Measurements from ENCODE around the gene ZNF587.
"Not testable (repeated sequence)": the region's sequence is repeated elsewhere in the genome, so short reads cannot be mapped to it uniquely, and the experiment has no call there.

Gene ZNF587

DNA sequence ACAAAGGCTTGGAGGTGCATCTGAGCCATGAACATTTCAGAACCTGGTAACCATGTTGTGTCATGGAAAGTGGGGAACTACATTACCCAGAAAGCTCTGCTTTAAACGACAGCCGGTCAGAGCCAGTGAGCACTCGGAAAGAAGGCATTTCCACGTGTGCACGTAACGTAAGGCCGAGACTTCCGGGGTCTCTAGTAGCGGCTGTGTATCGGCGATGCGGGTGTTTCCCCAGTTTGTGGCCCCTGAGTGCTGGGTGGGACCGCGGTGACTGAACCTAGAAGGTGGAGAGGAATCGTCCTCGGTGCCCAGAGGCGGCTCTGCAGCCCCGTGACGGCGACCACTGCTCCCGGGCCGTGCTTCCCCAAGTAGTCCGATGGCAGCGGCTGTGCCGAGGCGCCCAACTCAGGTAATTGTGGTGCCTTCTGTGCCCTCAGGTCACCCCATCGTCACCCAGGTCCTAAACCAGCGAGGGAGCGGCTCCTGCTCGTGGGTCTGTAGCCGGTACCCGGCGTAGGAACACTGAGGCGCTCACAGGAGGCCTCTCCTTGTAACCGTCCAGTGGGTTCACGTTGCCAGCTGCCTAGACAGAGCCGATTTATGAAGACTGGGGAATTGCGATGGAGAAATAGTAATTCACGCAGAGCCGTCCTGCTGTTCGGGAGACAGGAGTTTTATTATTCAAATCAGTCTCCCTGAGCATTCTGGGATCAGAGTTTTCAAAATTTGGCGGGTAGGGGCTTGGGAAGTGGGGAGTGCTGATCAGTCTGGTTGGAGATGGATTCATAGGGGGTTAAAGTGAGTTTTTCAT lies at the start of gene ZNF587:
TSS of gene ZNF587 (plus strand) at position 194 of the 808 bp plus-strand sequence. CDS start at position 374, 180 bp downstream.
- peak within 1 kb of the TSS; percentile 82 for H3K27ac ChIP-seq
- peak; percentile 72 for DNase-seq (ENCODE audit: low spot score)
- POLR2A ChIA-PET (ENCODE audit: low non-redundant PET); CTCF ChIA-PET: not testable (repeated sequence)

DNA sequence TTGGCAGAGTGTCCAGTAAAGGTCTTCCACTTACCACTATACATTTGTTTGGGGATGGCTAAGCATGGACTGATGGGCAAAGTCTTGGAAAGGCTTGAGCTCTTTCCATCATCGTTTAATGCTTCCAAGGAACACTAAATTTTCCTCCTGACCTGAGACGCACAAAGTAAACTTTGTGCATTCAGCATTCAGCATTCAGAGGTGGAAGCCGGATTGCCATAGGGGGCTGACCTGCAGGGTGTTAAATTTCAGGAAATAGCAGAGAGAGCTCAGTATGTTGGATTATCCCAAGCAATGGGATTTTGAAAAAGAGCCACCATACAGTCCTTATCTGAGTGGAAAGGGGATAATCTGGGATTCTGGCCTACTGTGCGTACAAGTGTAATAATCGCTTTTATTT lies 49.0 kb upstream of the ZNF587 start:
- no peak overlapping the region for H3K27ac ChIP-seq
- TF ChIP-seq, protein P1, sequence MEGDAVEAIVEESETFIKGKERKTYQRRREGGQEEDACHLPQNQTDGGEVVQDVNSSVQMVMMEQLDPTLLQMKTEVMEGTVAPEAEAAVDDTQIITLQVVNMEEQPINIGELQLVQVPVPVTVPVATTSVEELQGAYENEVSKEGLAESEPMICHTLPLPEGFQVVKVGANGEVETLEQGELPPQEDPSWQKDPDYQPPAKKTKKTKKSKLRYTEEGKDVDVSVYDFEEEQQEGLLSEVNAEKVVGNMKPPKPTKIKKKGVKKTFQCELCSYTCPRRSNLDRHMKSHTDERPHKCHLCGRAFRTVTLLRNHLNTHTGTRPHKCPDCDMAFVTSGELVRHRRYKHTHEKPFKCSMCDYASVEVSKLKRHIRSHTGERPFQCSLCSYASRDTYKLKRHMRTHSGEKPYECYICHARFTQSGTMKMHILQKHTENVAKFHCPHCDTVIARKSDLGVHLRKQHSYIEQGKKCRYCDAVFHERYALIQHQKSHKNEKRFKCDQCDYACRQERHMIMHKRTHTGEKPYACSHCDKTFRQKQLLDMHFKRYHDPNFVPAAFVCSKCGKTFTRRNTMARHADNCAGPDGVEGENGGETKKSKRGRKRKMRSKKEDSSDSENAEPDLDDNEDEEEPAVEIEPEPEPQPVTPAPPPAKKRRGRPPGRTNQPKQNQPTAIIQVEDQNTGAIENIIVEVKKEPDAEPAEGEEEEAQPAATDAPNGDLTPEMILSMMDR (conservative IDR thresholded peaks at IDR 0.05; ENCODE audit: low read depth): no peak
- DNase-seq (ENCODE audit: low spot score): no peak
- POLR2A ChIA-PET (ENCODE audit: low non-redundant PET): interaction anchor here (0.5 kb wide), 1 partner anchor 26 kb away, joined by 3 read pairs; no protein-coding TSS in a partner anchor
- CTCF ChIA-PET: no interaction called here

GRCh38 chr19:57802269-57802668 lies 47.4 kb upstream of the ZNF587 start:
- ChIA-PET POLR2A (ENCODE audit: low non-redundant PET) (no interaction called here), CTCF (no interaction called here)
- DNase-seq (ENCODE audit: low spot score): no peak
- peak overlapping the region; percentile 60 for H3K27ac ChIP-seq
- TF ChIP-seq, protein P1 (conservative IDR thresholded peaks at IDR 0.05; ENCODE audit: low read depth): no peak

DNA sequence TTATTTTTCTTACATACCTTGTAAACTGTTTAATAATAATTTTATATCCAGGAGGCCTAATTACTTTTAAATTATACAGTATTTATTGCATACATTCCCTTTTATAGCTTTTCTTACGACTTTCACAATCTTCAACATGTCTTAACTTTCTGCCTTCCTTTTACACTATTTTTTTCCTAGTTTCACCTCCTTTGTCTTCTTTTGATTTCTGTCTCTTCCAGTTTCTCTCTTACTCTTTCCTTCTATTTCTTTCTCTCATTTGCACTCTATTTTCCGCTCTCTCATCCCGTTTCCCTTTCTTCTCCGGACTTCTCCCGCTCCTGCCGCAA lies 46.4 kb upstream of the ZNF587 start:
- POLR2A ChIA-PET (ENCODE audit: low non-redundant PET): no interaction called here

GRCh38 chr19:57803594-57804325 lies 45.9 kb upstream of the ZNF587 start:
- ChIA-PET POLR2A (ENCODE audit: low non-redundant PET) (interaction anchor here (0.6 kb wide), 2 partner anchors 11 to 60 kb away, joined by 3 to 4 read pairs; no protein-coding TSS in a partner anchor), CTCF (no interaction called here)
- peak; percentile 30 for DNase-seq (ENCODE audit: low spot score)
- peak overlapping the region; percentile 93 for H3K27ac ChIP-seq
- TF ChIP-seq, protein P1 (conservative IDR thresholded peaks at IDR 0.05; ENCODE audit: low read depth): no peak

More for the DNA sequence above, 46.4 kb upstream of the ZNF587 start:
- CTCF ChIA-PET: no interaction called here
- TF ChIP-seq, protein P1 (conservative IDR thresholded peaks at IDR 0.05; ENCODE audit: low read depth): no peak
- peak overlapping the region; percentile 93 for H3K27ac ChIP-seq
- DNase-seq (ENCODE audit: low spot score): no peak

DNA sequence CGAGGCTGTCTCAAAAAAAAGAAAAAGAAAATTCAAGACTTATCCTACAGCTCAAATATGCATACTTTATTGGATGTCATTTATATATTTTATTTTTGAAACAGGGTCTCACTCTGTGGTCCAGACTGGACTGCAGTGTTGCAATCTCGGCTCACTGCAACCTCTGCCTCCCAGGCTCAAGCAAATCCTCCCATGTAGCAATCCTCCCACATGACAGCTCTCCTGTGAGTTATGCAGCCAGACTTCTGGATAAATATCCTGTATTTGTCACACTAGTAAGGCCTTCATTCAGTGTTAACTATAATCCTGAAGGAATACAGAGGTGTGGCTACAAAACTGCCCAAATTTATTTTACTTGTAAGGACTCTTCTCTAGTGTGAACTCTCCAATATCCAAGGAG lies 42.1 kb upstream of the ZNF587 start:
- H3K27ac ChIP-seq: 0 out of 2 replicates have a peak overlapping the region, but pooled peaks have one; percentile 1
- POLR2A ChIA-PET (ENCODE audit: low non-redundant PET): no interaction called here
- CTCF ChIA-PET: interaction anchor here (0.7 kb wide), 1 partner anchor 11 kb away, joined by 3 read pairs; no protein-coding TSS in a partner anchor
- no peak for DNase-seq (ENCODE audit: low spot score)
- TF ChIP-seq, protein P1 (conservative IDR thresholded peaks at IDR 0.05; ENCODE audit: low read depth): no peak

- POLR2A ChIA-PET (ENCODE audit: low non-redundant PET); CTCF ChIA-PET; H3K27ac ChIP-seq; DNase-seq (ENCODE audit: low spot score): not testable (repeated sequence)
These were observed 39.0 kb upstream of the ZNF587 start for GRCh38 chr19:57810410-57811295.

Measured in RWPE1 (cell line).